DND-41 (cell line): ENCODE data around the gene KLK1.
"Not testable (repeated sequence)": the region's sequence is repeated elsewhere in the genome, so short reads cannot be mapped to it uniquely, and the experiment has no call there.

Experiments used
- ATAC-seq: fragments of 200-7000 bp; cut with Tn5 transposase; 3 replicates; pipeline ENCODE4 v1.9.1; 2021; ENCODE audit warnings: low read depth; ENCODE audit not compliant: insufficient read depth
- DNase-seq: peaks from one replicate; pipeline ENCODE4 v3.0.0-alpha.2; 2020
- H2AFZ ChIP-seq: 2 replicates; pipeline ENCODE4 v1.6.0; 2012; ENCODE audit warnings: low read depth, low read length
- H3K27ac ChIP-seq: 2 replicates; pipeline ENCODE4 v1.5.1; 2012; ENCODE audit warnings: low read length, inconsistent platforms
- H3K27me3 ChIP-seq: fragments of 200-600 bp; sonication (generic); 2 replicates; pipeline ENCODE4 v1.6.0; 2012; ENCODE audit warnings: low read length, mild to moderate bottlenecking, inconsistent platforms; ENCODE audit not compliant: insufficient read depth, poor library complexity
- H3K36me3 ChIP-seq: 2 replicates; pipeline ENCODE4 v1.5.1; 2012; ENCODE audit warnings: low read length, inconsistent platforms; ENCODE audit not compliant: insufficient read depth
- H3K4me1 ChIP-seq: 2 replicates; pipeline ENCODE4 v1.5.1; 2012; ENCODE audit warnings: mild to moderate bottlenecking, low read length; ENCODE audit not compliant: insufficient read depth
- H3K4me2 ChIP-seq: 2 replicates; pipeline ENCODE4 v1.6.0; 2012; ENCODE audit warnings: mild to moderate bottlenecking, moderate library complexity, low read length, inconsistent platforms; ENCODE audit not compliant: insufficient read depth
- H3K4me3 ChIP-seq, 2 experiments: fragments of 200-600 bp in 1 of 2; shearing (Covaris generic) in 1 of 2; 2 replicates each; pipeline ENCODE4 v1.5.1; 2012 to 2016; ENCODE audit warnings: inconsistent platforms in 2 of 2, low read length in 2 of 2, mild to moderate bottlenecking in 2 of 2, low read depth in 1 of 2, moderate library complexity in 1 of 2
- H3K79me2 ChIP-seq: 2 replicates; pipeline ENCODE4 v1.6.0; 2012; ENCODE audit warnings: low read length, inconsistent platforms; ENCODE audit not compliant: insufficient read depth
- H3K9ac ChIP-seq: 2 replicates; pipeline ENCODE4 v1.6.0; 2012; ENCODE audit warnings: low read depth, mild to moderate bottlenecking, inconsistent platforms, low read length, moderate library complexity
- H3K9me3 ChIP-seq: 2 replicates; pipeline ENCODE4 v1.5.1; 2012; ENCODE audit warnings: low read length, moderate library complexity, mild to moderate bottlenecking, inconsistent platforms; ENCODE audit not compliant: insufficient read depth, severe bottlenecking
- H4K20me1 ChIP-seq: 2 replicates; pipeline ENCODE4 v1.6.0; 2012; ENCODE audit warnings: low read length; ENCODE audit not compliant: insufficient read depth
- EZH2 ChIP-seq: IDR thresholded peaks from 3 replicates; pipeline ENCODE4 v1.6.1; 2012; ENCODE audit warnings: borderline replicate concordance, low read depth, mild to moderate bottlenecking, moderate library complexity, low read length, inconsistent platforms; ENCODE audit not compliant: severe bottlenecking
- TF ChIP-seq, protein P1 (sequence below): IDR thresholded peaks from 2 replicates; pipeline ENCODE4 v1.5.1; 2012; ENCODE audit warnings: borderline replicate concordance, low read length, moderate library complexity, mild to moderate bottlenecking; ENCODE audit not compliant: poor library complexity, severe bottlenecking; ENCODE audit errors: extremely low read depth

Gene KLK1

DNA sequence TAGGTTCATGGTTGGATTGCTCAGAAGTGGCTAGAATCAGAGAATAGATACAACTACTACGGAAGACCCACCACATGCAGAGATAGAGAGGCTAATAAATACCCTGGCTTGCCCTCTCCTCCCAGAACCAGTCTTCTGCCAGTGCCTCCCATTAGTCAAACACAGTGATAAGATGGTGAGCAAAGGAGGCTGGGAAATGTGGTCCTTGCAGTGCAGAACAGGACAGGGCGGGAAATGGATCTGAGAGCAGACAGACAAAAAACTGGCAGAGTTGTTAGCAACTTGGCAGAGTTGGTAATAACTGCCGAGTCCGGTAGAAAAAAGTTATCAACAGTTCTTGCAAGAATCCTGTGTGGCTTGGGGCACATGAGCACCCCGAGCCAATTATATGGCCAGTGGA lies 8.7 kb downstream of the KLK1 start:
- Histone ChIP-seq H3K4me3 (no peak overlapping the region), H3K4me2 (no peak overlapping the region), H3K9ac (no peak overlapping the region), H3K27me3 (peaks cover 3% of the 10 kb centered on the region), H3K9me3 (no peaks in the 10 kb centered on the region), H4K20me1 (no peaks in the 10 kb centered on the region), H3K27ac (no peak overlapping the region), H3K36me3 (no peaks in the 10 kb centered on the region), H3K79me2 (no peaks in the 10 kb centered on the region), H3K4me1 (no peaks in the 10 kb centered on the region), H2AFZ (no peak overlapping the region)
- TF ChIP-seq EZH2, result no peak
- TF ChIP-seq, protein P1, sequence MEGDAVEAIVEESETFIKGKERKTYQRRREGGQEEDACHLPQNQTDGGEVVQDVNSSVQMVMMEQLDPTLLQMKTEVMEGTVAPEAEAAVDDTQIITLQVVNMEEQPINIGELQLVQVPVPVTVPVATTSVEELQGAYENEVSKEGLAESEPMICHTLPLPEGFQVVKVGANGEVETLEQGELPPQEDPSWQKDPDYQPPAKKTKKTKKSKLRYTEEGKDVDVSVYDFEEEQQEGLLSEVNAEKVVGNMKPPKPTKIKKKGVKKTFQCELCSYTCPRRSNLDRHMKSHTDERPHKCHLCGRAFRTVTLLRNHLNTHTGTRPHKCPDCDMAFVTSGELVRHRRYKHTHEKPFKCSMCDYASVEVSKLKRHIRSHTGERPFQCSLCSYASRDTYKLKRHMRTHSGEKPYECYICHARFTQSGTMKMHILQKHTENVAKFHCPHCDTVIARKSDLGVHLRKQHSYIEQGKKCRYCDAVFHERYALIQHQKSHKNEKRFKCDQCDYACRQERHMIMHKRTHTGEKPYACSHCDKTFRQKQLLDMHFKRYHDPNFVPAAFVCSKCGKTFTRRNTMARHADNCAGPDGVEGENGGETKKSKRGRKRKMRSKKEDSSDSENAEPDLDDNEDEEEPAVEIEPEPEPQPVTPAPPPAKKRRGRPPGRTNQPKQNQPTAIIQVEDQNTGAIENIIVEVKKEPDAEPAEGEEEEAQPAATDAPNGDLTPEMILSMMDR, result no peak
- ATAC-seq (no peak), DNase-seq (no peak)

GRCh38 chr19:50812474-50812873 lies 11.1 kb downstream of the KLK1 start:
- Histone ChIP-seq H2AFZ (no peak overlapping the region), H3K9ac (no peak overlapping the region), H4K20me1 (no peaks in the 10 kb centered on the region), H3K9me3 (no peaks in the 10 kb centered on the region), H3K79me2 (no peaks in the 10 kb centered on the region), H3K27me3 (no peaks in the 10 kb centered on the region), H3K4me3 (no peak overlapping the region), H3K27ac (no peak overlapping the region), H3K36me3 (no peaks in the 10 kb centered on the region), H3K4me2 (no peak overlapping the region), H3K4me1 (no peaks in the 10 kb centered on the region)
- TF ChIP-seq, protein P1, result no peak
- no peak for TF ChIP-seq EZH2
- no peak for ATAC-seq
- DNase-seq, result no peak

DNA sequence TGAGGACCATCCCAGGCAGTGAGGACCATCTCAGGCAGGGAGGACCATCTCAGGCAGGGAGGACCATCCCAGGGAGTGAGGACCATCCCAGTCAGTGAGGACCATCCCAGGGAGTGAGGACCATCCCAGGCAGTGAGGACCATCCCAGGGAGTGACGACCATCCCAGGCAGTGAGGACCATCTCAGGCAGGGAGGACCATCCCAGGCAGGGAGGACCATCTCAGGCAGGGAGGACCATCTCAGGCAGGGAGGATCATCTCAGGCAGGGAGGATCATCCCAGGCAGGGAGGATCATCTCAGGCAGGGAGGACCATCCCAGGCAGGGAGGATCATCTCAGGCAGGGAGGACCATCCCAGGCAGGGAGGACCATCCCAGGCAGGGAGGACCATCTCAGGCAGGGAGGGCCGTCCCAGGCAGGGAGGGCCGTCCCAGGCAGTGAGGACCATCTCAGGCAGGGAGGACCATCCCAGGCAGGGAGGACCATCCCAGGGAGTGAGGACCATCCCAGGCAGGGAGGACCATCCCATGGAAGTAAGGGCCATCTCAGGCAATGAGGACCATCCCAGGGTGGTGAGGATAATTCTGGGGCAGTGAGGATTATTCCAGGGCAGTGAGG lies 11.9 kb downstream of the KLK1 start:
- not testable (repeated sequence) for H4K20me1 ChIP-seq, DNase-seq, ATAC-seq

DNA sequence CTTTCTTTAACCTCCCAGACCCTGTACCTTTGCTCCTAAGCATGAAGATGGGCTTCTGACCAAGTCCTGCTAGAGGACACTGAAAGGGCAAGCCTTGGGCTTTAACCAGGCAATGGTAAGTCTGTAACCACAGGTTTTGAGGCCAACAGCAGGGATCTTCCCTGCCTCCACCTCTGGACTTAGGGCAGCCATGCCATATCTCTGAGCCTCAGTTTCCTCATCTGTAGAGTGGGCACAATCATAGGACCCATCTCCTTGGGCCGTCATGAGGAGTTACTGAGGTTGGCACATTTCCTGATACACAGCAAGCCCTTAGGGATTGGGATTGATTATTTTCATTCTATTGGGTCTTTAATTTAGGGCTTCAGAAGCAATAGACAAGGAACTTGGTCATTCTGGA lies 14.7 kb downstream of the KLK1 start:
- Histone ChIP-seq H3K79me2 (peaks cover 10% of the 10 kb centered on the region), H3K36me3 (peaks cover under 1% of the 10 kb centered on the region; the same call in 1 of the 2 replicates), H2AFZ (no peak overlapping the region), H3K4me3 (no peak overlapping the region), H3K9ac (no peak overlapping the region), H3K27ac (no peak overlapping the region), H3K4me1 (peaks cover 10% of the 10 kb centered on the region), H4K20me1 (peaks cover 1% of the 10 kb centered on the region; the same call in 1 of the 2 replicates), H3K27me3 (no peaks in the 10 kb centered on the region), H3K9me3 (no peaks in the 10 kb centered on the region), H3K4me2 (no peak overlapping the region)
- ATAC-seq, result no peak
- TF ChIP-seq, protein P1, result no peak
- no peak for TF ChIP-seq EZH2
- no peak for DNase-seq

More for the DNA sequence above, 11.9 kb downstream of the KLK1 start:
- not testable (repeated sequence) for H3K4me3 ChIP-seq, H3K4me1 ChIP-seq, H3K4me2 ChIP-seq, H3K27me3 ChIP-seq, H3K9me3 ChIP-seq, H3K9ac ChIP-seq, H3K79me2 ChIP-seq, H3K36me3 ChIP-seq, H2AFZ ChIP-seq, H3K27ac ChIP-seq
